Measurements from ENCODE around the gene QSOX1. TPM values are rescaled to one million over a fixed set of nuclear protein-coding genes. Genes with fewer than 3 reads are reported as not detected.

QSOX1 gene
- total and polyA plus RNA-seq, 2 of the 4 experiments (the other 2 are of a cell fraction), result 102 to 791 TPM

- WGBS, 2 experiments (ENCODE audit: extremely low coverage in 2 of 2, insufficient read length in 1 of 2), result no CpG with 5 or more reads among the region's 2 CpGs
- Histone ChIP-seq H2AK9ac (replicated peaks; ENCODE audit: low read depth, low read length, poor library complexity) (no peak overlapping the region), H3K18ac (ENCODE audit: low read depth, low read length) (0 out of 2 replicates have a peak overlapping the region, but pooled peaks have one; percentile 20), H3K36me3 (ENCODE audit: control insufficient read depth, insufficient read depth, low read length) (no peaks in the 10 kb centered on the region), H3K9ac (ENCODE audit: low read depth, low read length) (no peak overlapping the region), H2BK15ac (ENCODE audit: low read depth, low read length) (no peak overlapping the region), H3K4me2 (ENCODE audit: low read depth, low read length) (no peak overlapping the region), H2AK5ac (ENCODE audit: low read depth, low read length) (no peak overlapping the region), H2AFZ (replicated peaks; ENCODE audit: low read length, poor library complexity) (no peak overlapping the region), H3K27ac (ENCODE audit: insufficient read depth, low read length) (no peak overlapping the region), H3K9me1 (ENCODE audit: insufficient read depth, low read length) (peaks cover 20% of the 10 kb centered on the region), H3K14ac (replicated peaks; ENCODE audit: low read depth, low read length) (0 out of 2 replicates have a peak overlapping the region, but pooled peaks have one; percentile 34), H4K8ac (ENCODE audit: low read depth in 2 of 2, low read length in 2 of 2) (no peak overlapping the region), H3K4me1 (ENCODE audit: control insufficient read depth, insufficient read depth, low read length) (peaks cover 25% of the 10 kb centered on the region), H3K23ac (ENCODE audit: low read depth, low read length) (no peak overlapping the region), H3K9me3 (ENCODE audit: control insufficient read depth, insufficient read depth, low read length) (no peaks in the 10 kb centered on the region), H3K56ac (ENCODE audit: extremely low read depth, insufficient read depth, low read length) (no peak overlapping the region), H4K5ac (ENCODE audit: low read depth, low read length) (no peak overlapping the region; the same call in 1 of the 2 replicates), H3K4me3 (ENCODE audit: insufficient read depth, low read depth, low read length) (no peak overlapping the region), H2BK5ac (ENCODE audit: low read depth, low read length, poor library complexity, severe bottlenecking) (no peak overlapping the region), H2BK20ac (ENCODE audit: low read depth, low read length) (peak overlapping the region; percentile 34; the same call in 1 of the 2 replicates), H4K20me1 (ENCODE audit: insufficient read depth, low read length) (no peaks in the 10 kb centered on the region), H3K4ac (ENCODE audit: low read depth, low read length) (no peak overlapping the region; the same call in 1 of the 2 replicates), H4K91ac (ENCODE audit: insufficient read depth, low read depth, low read length) (no peak overlapping the region), H2BK120ac (ENCODE audit: low read depth, low read length) (peak overlapping the region; percentile 10; the same call in 1 of the 2 replicates), H3K27me3 (ENCODE audit: control insufficient read depth, insufficient read depth, low read length) (no peaks in the 10 kb centered on the region), H3K79me1 (ENCODE audit: low read depth in 1 of 2, low read length in 2 of 2) (peaks cover 0 to 12% of the 10 kb centered on the region in 2 experiments)
- in situ Hi-C loops (cut with MboI; ENCODE audit: low sequenced_read_pairs) (no loop called here), intact Hi-C loops (cut with micrococcal nuclease) (no loop called here), dilution Hi-C loops (cut with HindIII; ENCODE audit: low sequenced_read_pairs, unreplicated experiment) (no loop called here)
- no peak for DNase-seq
- no peak for ATAC-seq (ENCODE audit: low read depth)
- no TSS peak for BruUV-seq (replicated peaks)
- POLR2A ChIA-PET (ENCODE audit: unreplicated experiment), result no interaction called here
- CTCF ChIA-PET, result no interaction called here
- TF ChIP-seq, protein P1, sequence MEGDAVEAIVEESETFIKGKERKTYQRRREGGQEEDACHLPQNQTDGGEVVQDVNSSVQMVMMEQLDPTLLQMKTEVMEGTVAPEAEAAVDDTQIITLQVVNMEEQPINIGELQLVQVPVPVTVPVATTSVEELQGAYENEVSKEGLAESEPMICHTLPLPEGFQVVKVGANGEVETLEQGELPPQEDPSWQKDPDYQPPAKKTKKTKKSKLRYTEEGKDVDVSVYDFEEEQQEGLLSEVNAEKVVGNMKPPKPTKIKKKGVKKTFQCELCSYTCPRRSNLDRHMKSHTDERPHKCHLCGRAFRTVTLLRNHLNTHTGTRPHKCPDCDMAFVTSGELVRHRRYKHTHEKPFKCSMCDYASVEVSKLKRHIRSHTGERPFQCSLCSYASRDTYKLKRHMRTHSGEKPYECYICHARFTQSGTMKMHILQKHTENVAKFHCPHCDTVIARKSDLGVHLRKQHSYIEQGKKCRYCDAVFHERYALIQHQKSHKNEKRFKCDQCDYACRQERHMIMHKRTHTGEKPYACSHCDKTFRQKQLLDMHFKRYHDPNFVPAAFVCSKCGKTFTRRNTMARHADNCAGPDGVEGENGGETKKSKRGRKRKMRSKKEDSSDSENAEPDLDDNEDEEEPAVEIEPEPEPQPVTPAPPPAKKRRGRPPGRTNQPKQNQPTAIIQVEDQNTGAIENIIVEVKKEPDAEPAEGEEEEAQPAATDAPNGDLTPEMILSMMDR (conservative IDR thresholded peaks at IDR 0.05; ENCODE audit: low read depth, low read length), result no peak
- no peak for TF ChIP-seq NFE2L2 (IDR thresholded peaks at IDR 0.05; ENCODE audit: low read depth, low read length)
- no peak for TF ChIP-seq ELK1 (IDR thresholded peaks at IDR 0.05; ENCODE audit: borderline replicate concordance, low read depth, low read length)
- no peak for TF ChIP-seq MAZ (IDR thresholded peaks at IDR 0.05; ENCODE audit: borderline replicate concordance, low read depth, low read length)
- no peak for TF ChIP-seq RAD21 (IDR thresholded peaks at IDR 0.05; ENCODE audit: low read length)
- TF ChIP-seq CEBPB (IDR thresholded peaks at IDR 0.05; ENCODE audit: low read depth, low read length), result no peak
- no peak for TF ChIP-seq RFX5 (IDR thresholded peaks at IDR 0.05; ENCODE audit: low read depth, low read length)
- no peak for TF ChIP-seq USF2 (IDR thresholded peaks at IDR 0.05; ENCODE audit: low read depth, low read length)
- TF ChIP-seq SMC3 (IDR thresholded peaks at IDR 0.05; ENCODE audit: low read depth, low read length), result no peak
- no peak for TF ChIP-seq MXI1 (IDR thresholded peaks at IDR 0.05; ENCODE audit: borderline replicate concordance, low read depth, low read length)
- TF ChIP-seq MAFK (IDR thresholded peaks at IDR 0.05; ENCODE audit: low read depth, low read length), result no peak
- no peak for TF ChIP-seq CHD1 (IDR thresholded peaks at IDR 0.05; ENCODE audit: low read depth, low read length)
- TF ChIP-seq POLR2A (IDR thresholded peaks at IDR 0.05; ENCODE audit: low read depth, low read length), result no peak
- no peak for TF ChIP-seq FOS (IDR thresholded peaks at IDR 0.05; ENCODE audit: low read depth, low read length)
- TF ChIP-seq RCOR1 (IDR thresholded peaks at IDR 0.05; ENCODE audit: insufficient replicate concordance, low read length), result no peak
Observed at GRCh38 chr1:180119837-180120236, 34.8 kb upstream of the QSOX1 start.
